KOPT-K1 (cell line): Measurements from ENCODE around the gene C9.

Experiments used
- H3K27ac ChIP-seq: fragments of 200-600 bp; sonication (generic); 2 replicates; pipeline ENCODE4 v1.5.1; 2016; ENCODE audit warnings: antibody characterized with exemption, mild to moderate bottlenecking, low read depth, low read length; ENCODE audit not compliant: poor library complexity, severe bottlenecking
- H3K36me3 ChIP-seq: fragments of 200-600 bp; sonication (generic); 2 replicates; pipeline ENCODE4 v1.5.1; 2017; ENCODE audit warnings: antibody characterized with exemption, mild to moderate bottlenecking, low read length, moderate library complexity; ENCODE audit not compliant: insufficient read depth
- H3K9me3 ChIP-seq: fragments of 200-600 bp; sonication (generic); 2 replicates; pipeline ENCODE4 v1.5.1; 2017; ENCODE audit warnings: antibody characterized with exemption, low read length, mild to moderate bottlenecking; ENCODE audit not compliant: insufficient read depth, poor library complexity, severe bottlenecking

Gene C9

GRCh38 chr5:39390945-39391344, 26.6 kb upstream of the C9 start:
- no peaks in the 10 kb centered on the region for H3K36me3 ChIP-seq
- H3K27ac ChIP-seq: no peak overlapping the region

GRCh38 chr5:39387293-39387692, 23.0 kb upstream of the C9 start:
- Histone ChIP-seq H3K36me3 (no peaks in the 10 kb centered on the region), H3K9me3 (no peaks in the 10 kb centered on the region), H3K27ac (no peak overlapping the region)

More at GRCh38 chr5:39390945-39391344, 26.6 kb upstream of the C9 start:
- H3K9me3 ChIP-seq: no peaks in the 10 kb centered on the region

- H3K9me3 ChIP-seq: no peaks in the 10 kb centered on the region
- H3K36me3 ChIP-seq: no peaks in the 10 kb centered on the region
- H3K27ac ChIP-seq: no peak overlapping the region
Measured at GRCh38 chr5:39384271-39384670, 20.0 kb upstream of the C9 start.

- H3K27ac ChIP-seq: no peak overlapping the region
- H3K36me3 ChIP-seq: no peaks in the 10 kb centered on the region
Measured at GRCh38 chr5:39381376-39381775, 17.1 kb upstream of the C9 start.

GRCh38 chr5:39379693-39380092, 15.4 kb upstream of the C9 start:
- Histone ChIP-seq H3K36me3 (no peaks in the 10 kb centered on the region), H3K27ac (no peak overlapping the region), H3K9me3 (no peaks in the 10 kb centered on the region)

More at GRCh38 chr5:39381376-39381775, 17.1 kb upstream of the C9 start:
- no peaks in the 10 kb centered on the region for H3K9me3 ChIP-seq

- Histone ChIP-seq H3K9me3 (no peaks in the 10 kb centered on the region), H3K27ac (no peak overlapping the region), H3K36me3 (no peaks in the 10 kb centered on the region)
Measured at GRCh38 chr5:39377613-39378012, 13.3 kb upstream of the C9 start.

- Histone ChIP-seq H3K36me3 (no peaks in the 10 kb centered on the region), H3K9me3 (no peaks in the 10 kb centered on the region), H3K27ac (no peak overlapping the region)
Measured at GRCh38 chr5:39376293-39376714, 12.0 kb upstream of the C9 start.

GRCh38 chr5:39373791-39374190, 9.5 kb upstream of the C9 start:
- Histone ChIP-seq H3K27ac (no peak overlapping the region), H3K9me3 (no peaks in the 10 kb centered on the region), H3K36me3 (no peaks in the 10 kb centered on the region)

- no peaks in the 10 kb centered on the region for H3K36me3 ChIP-seq
- H3K27ac ChIP-seq: no peak overlapping the region
- no peaks in the 10 kb centered on the region for H3K9me3 ChIP-seq
Measured at GRCh38 chr5:39371367-39371635, 7.0 kb upstream of the C9 start.

GRCh38 chr5:39370555-39371366, 6.5 kb upstream of the C9 start:
- H3K36me3 ChIP-seq: no peaks in the 10 kb centered on the region

GRCh38 chr5:39369123-39369815, 5.0 kb upstream of the C9 start:
- Histone ChIP-seq H3K36me3 (no peaks in the 10 kb centered on the region), H3K9me3 (no peaks in the 10 kb centered on the region), H3K27ac (no peak overlapping the region)

More at GRCh38 chr5:39370555-39371366, 6.5 kb upstream of the C9 start:
- Histone ChIP-seq H3K9me3 (no peaks in the 10 kb centered on the region), H3K27ac (no peak overlapping the region)

GRCh38 chr5:39368116-39368515, 3.8 kb upstream of the C9 start:
- Histone ChIP-seq H3K36me3 (no peaks in the 10 kb centered on the region), H3K27ac (no peak overlapping the region), H3K9me3 (no peaks in the 10 kb centered on the region)

- Histone ChIP-seq H3K36me3 (no peaks in the 10 kb centered on the region), H3K9me3 (no peaks in the 10 kb centered on the region), H3K27ac (no peak overlapping the region)
Measured at GRCh38 chr5:39367711-39368110, 3.4 kb upstream of the C9 start.

GRCh38 chr5:39363217-39363616, 1.1 kb downstream of the C9 start:
- no peaks in the 10 kb centered on the region for H3K9me3 ChIP-seq
- H3K36me3 ChIP-seq: no peaks in the 10 kb centered on the region
- H3K27ac ChIP-seq: no peak overlapping the region

- Histone ChIP-seq H3K36me3 (no peaks in the 10 kb centered on the region), H3K9me3 (no peaks in the 10 kb centered on the region), H3K27ac (no peak overlapping the region)
Measured at GRCh38 chr5:39362646-39363045, 1.6 kb downstream of the C9 start.

GRCh38 chr5:39361306-39361705, 3.0 kb downstream of the C9 start:
- Histone ChIP-seq H3K36me3 (no peaks in the 10 kb centered on the region), H3K9me3 (no peaks in the 10 kb centered on the region), H3K27ac (no peak overlapping the region)
